NCI-H526 treated with DMSO at 0.1 percent for 48 hours (cell line): ENCODE measurements around the gene DNAH17.

Experiments
- DNase-seq: peaks from one replicate; lab custom pipeline; 2025; lab: John Stamatoyannopoulos, UW

The DNAH17 gene

GRCh38 chr17:78449983-78450595 is 127.1 kb downstream of the DNAH17 start:
- no peak for DNase-seq

- DNase-seq = no peak
Observed at GRCh38 chr17:78448356-78448993, 128.7 kb downstream of the DNAH17 start.

- DNase-seq = no peak
Observed at GRCh38 chr17:78446833-78447232, 130.4 kb downstream of the DNAH17 start.

- no peak for DNase-seq
Observed at GRCh38 chr17:78444392-78444791, 132.8 kb downstream of the DNAH17 start.

- no peak for DNase-seq
Observed at GRCh38 chr17:78442648-78443218, 134.5 kb downstream of the DNAH17 start.

GRCh38 chr17:78441271-78441971 is 135.8 kb downstream of the DNAH17 start:
- DNase-seq = no peak

GRCh38 chr17:78438694-78439325 is 138.4 kb downstream of the DNAH17 start:
- DNase-seq = no peak

GRCh38 chr17:78438271-78438691 is 138.9 kb downstream of the DNAH17 start:
- no peak for DNase-seq

- DNase-seq = no peak
Observed at GRCh38 chr17:78437508-78438169, 139.6 kb downstream of the DNAH17 start.

- DNase-seq = no peak
Observed at GRCh38 chr17:78435330-78436005, 141.7 kb downstream of the DNAH17 start.

GRCh38 chr17:78434455-78435329 is 142.5 kb downstream of the DNAH17 start:
- DNase-seq = no peak

GRCh38 chr17:78433780-78434335 is 143.3 kb downstream of the DNAH17 start:
- no peak for DNase-seq

GRCh38 chr17:78433013-78433727 is 144.0 kb downstream of the DNAH17 start:
- DNase-seq = no peak

- no peak for DNase-seq
Observed at GRCh38 chr17:78432226-78433012, 144.8 kb downstream of the DNAH17 start.

- DNase-seq = no peak
Observed at GRCh38 chr17:78431692-78431958, 145.6 kb downstream of the DNAH17 start.

- DNase-seq = no peak
Observed at GRCh38 chr17:78430892-78431691, 146.1 kb downstream of the DNAH17 start.

GRCh38 chr17:78429618-78429995 is 147.6 kb downstream of the DNAH17 start:
- DNase-seq = no peak
